Gastroesophageal sphincter (tissue), 4 donors: ENCODE measurements around the gene PHF12. TPM values are rescaled to one million over a fixed set of nuclear protein-coding genes. Genes with fewer than 3 reads are reported as not detected.
A peak's percentile ranks its signal among the peaks of the same experiment; 100 is the strongest.
"Not testable (repeated sequence)": the region's sequence is repeated elsewhere in the genome, so short reads cannot be mapped to it uniquely, and the experiment has no call there.

ENCODE experiments used
- ATAC-seq: fragments of 150-250 bp; one replicate; pipeline ENCODE4 v1.9.1; 2016; ENCODE audit warnings: mild to moderate bottlenecking, moderate library complexity
- H3K27ac ChIP-seq, 4 donors: fragments of 200-600 bp; sonication (generic) in 3 of 4; 1 replicate in 3 of 4; 2 replicates in 1 of 4; pipeline ENCODE4 v1.5.1; 2016 to 2019
- H3K27me3 ChIP-seq: fragments of 200-600 bp; sonication (generic); one replicate; pipeline ENCODE4 v1.5.1; 2019
- H3K36me3 ChIP-seq, 2 donors: fragments of 200-600 bp; sonication (generic); one replicate each; pipeline ENCODE4 v1.5.1; 2019; ENCODE audit warnings: control low read depth in 1 of 2
- H3K4me1 ChIP-seq, 3 donors: fragments of 200-600 bp; sonication (generic); 1 replicate in 2 of 3; 2 replicates in 1 of 3; pipeline ENCODE4 v1.5.1; 2016 to 2019; ENCODE audit warnings: control low read depth in 2 of 3
- H3K4me3 ChIP-seq, 2 donors: fragments of 200-600 bp; sonication (generic); one replicate each; pipeline ENCODE4 v1.5.1; 2019; ENCODE audit warnings: mild to moderate bottlenecking in 1 of 2, moderate library complexity in 1 of 2
- H3K9me3 ChIP-seq, 3 donors: fragments of 200-600 bp; sonication (generic); one replicate each; pipeline ENCODE4 v1.5.1; 2017 to 2019; ENCODE audit warnings: control low read depth in 2 of 3
- EP300 ChIP-seq: sonication (generic); formaldehyde crosslinking; IDR thresholded peaks from one replicate; pipeline ENCODE4 v1.6.1; 2017; ENCODE audit warnings: antibody characterized with exemption, mild to moderate bottlenecking
- POLR2A ChIP-seq, 2 donors: fragments of 450-650 bp; IDR thresholded peaks; one replicate each; pipeline ENCODE4 v1.6.1; 2017; ENCODE audit warnings: antibody characterized with exemption in 2 of 2, mild to moderate bottlenecking in 2 of 2, moderate library complexity in 1 of 2
- POLR2AphosphoS5 ChIP-seq: sonication (generic); formaldehyde crosslinking; IDR thresholded peaks from one replicate; pipeline ENCODE4 v1.6.1; 2017; ENCODE audit warnings: antibody characterized with exemption
- WGBS, 2 donors: methylation state at CpG; one replicate each; pipeline ENCODE4 v1.1.5; 2018; ENCODE audit warnings: low coverage in 1 of 2; 5-methylcytosine and 5-hydroxymethylcytosine counted together
- total RNA-seq, 4 donors: library from RNA; depleted of rRNA; stranded (reverse); fragments of >200 nt; gene quantifications; one replicate each; pipeline ENCODE4 v1.1.0, GENCODE V29; 2016
- TF ChIP-seq, protein P1 (sequence below), 4 experiments: fragments of 200-600 bp in 2 of 4; fragments of 450-650 bp in 2 of 4; sonication (generic) in 1 of 4; IDR thresholded peaks; one replicate each; pipeline ENCODE4 v1.5.1; 2017 to 2019; ENCODE audit warnings: antibody characterized with exemption in 4 of 4, mild to moderate bottlenecking in 2 of 4, moderate library complexity in 2 of 4

Gene PHF12
- total RNA-seq, 4 donors from 2014 or later, result 20.2 to 46.9 (median 37.8) TPM

GRCh38 chr17:28940142-28940541 lies 11.2 kb downstream of the PHF12 start:
- no peaks in the 10 kb centered on the region for H3K9me3 ChIP-seq
- WGBS, 2 donors, result 35 to 46% methylated on average over 3 of the region's 3 CpGs
- peak overlapping the region in 1 of 4 donors; percentile 20 for H3K27ac ChIP-seq
- ATAC-seq, result no peak
- no peaks in the 10 kb centered on the region for H3K27me3 ChIP-seq
- TF ChIP-seq EP300 (no peak), POLR2AphosphoS5 (no peak), POLR2A (IDR thresholded peaks at IDR 0.05) (no peak)
- TF ChIP-seq, protein P1, sequence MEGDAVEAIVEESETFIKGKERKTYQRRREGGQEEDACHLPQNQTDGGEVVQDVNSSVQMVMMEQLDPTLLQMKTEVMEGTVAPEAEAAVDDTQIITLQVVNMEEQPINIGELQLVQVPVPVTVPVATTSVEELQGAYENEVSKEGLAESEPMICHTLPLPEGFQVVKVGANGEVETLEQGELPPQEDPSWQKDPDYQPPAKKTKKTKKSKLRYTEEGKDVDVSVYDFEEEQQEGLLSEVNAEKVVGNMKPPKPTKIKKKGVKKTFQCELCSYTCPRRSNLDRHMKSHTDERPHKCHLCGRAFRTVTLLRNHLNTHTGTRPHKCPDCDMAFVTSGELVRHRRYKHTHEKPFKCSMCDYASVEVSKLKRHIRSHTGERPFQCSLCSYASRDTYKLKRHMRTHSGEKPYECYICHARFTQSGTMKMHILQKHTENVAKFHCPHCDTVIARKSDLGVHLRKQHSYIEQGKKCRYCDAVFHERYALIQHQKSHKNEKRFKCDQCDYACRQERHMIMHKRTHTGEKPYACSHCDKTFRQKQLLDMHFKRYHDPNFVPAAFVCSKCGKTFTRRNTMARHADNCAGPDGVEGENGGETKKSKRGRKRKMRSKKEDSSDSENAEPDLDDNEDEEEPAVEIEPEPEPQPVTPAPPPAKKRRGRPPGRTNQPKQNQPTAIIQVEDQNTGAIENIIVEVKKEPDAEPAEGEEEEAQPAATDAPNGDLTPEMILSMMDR (IDR thresholded peaks at IDR 0.05), result no peak
- H3K4me3 ChIP-seq, result no peak overlapping the region
- H3K4me1 ChIP-seq, result peaks cover 21 to 97% (median 62%) of the 10 kb centered on the region in 3 donors
- H3K36me3 ChIP-seq, result no peaks in the 10 kb centered on the region

DNA sequence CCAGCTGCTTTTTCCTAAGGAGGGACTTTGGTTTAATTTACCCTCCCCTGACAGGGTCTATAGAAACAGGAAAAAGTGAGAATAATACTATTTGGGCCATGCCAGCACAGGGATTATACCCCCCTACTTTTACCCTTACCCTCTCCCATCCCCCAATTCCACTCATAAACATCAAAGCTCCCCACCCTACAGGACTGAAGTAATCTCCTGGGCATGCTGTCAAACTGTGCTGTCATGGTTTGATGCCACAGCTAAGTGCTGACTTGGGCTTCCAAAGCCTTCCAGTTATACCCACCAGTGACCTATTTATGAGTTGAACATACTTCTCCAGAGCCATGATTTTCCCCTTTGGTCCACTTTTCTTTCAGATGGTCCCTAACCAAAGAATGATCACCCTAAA lies 12.8 kb downstream of the PHF12 start:
- Histone ChIP-seq H3K27ac (peak overlapping the region in 1 of 4 donors; percentile 33), H3K4me1 (peaks cover 21 to 94% (median 52%) of the 10 kb centered on the region in 3 donors), H3K9me3 (no peaks in the 10 kb centered on the region), H3K4me3 (no peak overlapping the region), H3K27me3 (no peaks in the 10 kb centered on the region), H3K36me3 (no peaks in the 10 kb centered on the region)
- no peak for ATAC-seq
- no peak for TF ChIP-seq POLR2A (IDR thresholded peaks at IDR 0.05)
- TF ChIP-seq, protein P1 (IDR thresholded peaks at IDR 0.05), result no peak
- TF ChIP-seq EP300, result no peak

- ATAC-seq, result peak; percentile 57
- Histone ChIP-seq H3K4me1 (peaks cover 21 to 91% (median 52%) of the 10 kb centered on the region in 3 donors), H3K27ac (peak overlapping the region in 2 of 4 donors; percentile 3 to 6), H3K36me3 (no peaks in the 10 kb centered on the region), H3K9me3 (no peaks in the 10 kb centered on the region), H3K27me3 (no peaks in the 10 kb centered on the region), H3K4me3 (no peak overlapping the region)
- TF ChIP-seq POLR2AphosphoS5, result peak; percentile 12
- TF ChIP-seq, protein P1 (IDR thresholded peaks at IDR 0.05), result no peak
- TF ChIP-seq POLR2A (IDR thresholded peaks at IDR 0.05), result no peak
- WGBS, 2 donors, result 48 to 63% methylated on average over 5 of the region's 5 CpGs
Observed at GRCh38 chr17:28937044-28937729, 14.1 kb downstream of the PHF12 start.

GRCh38 chr17:28935744-28936460 lies 15.4 kb downstream of the PHF12 start:
- Histone ChIP-seq H3K9me3 (no peaks in the 10 kb centered on the region), H3K4me1 (peaks cover 21 to 89% (median 51%) of the 10 kb centered on the region in 3 donors), H3K27me3 (no peaks in the 10 kb centered on the region), H3K4me3 (no peak overlapping the region), H3K36me3 (no peaks in the 10 kb centered on the region), H3K27ac (no peak overlapping the region)
- 80 to 83% methylated on average over 3 to 8 of the region's 8 CpGs for WGBS, 2 donors
- no peak for TF ChIP-seq POLR2A (IDR thresholded peaks at IDR 0.05)
- no peak for TF ChIP-seq POLR2AphosphoS5
- TF ChIP-seq EP300, result no peak
- TF ChIP-seq, protein P1 (IDR thresholded peaks at IDR 0.05), result no peak
- ATAC-seq, result no peak

- H3K27me3 ChIP-seq, H3K36me3 ChIP-seq, H3K9me3 ChIP-seq, H3K27ac ChIP-seq, H3K4me3 ChIP-seq, ATAC-seq: not testable (repeated sequence)
- 100% methylated on average over 6 of the region's 8 CpGs; no CpG with 5 or more reads in 1 of the 2 donors for WGBS, 2 donors
- H3K4me1 ChIP-seq, result peaks cover 13 to 86% (median 37%) of the 10 kb centered on the region in 3 donors
Observed at GRCh38 chr17:28934508-28934907, 16.8 kb downstream of the PHF12 start.
